ENCODE results near the gene LY86.
"Not testable (repeated sequence)": the region's sequence is repeated elsewhere in the genome, so short reads cannot be mapped to it uniquely, and the experiment has no call there.

The LY86 gene

GRCh38 chr6:6596529-6597328, 8.2 kb downstream of the LY86 start:
- peak; percentile 44 for DNase-seq

- no peak for DNase-seq
Measured at GRCh38 chr6:6597682-6598081, 9.2 kb downstream of the LY86 start.

- no peak for DNase-seq
Measured at GRCh38 chr6:6599468-6599873, 11.0 kb downstream of the LY86 start.

- no peak for DNase-seq
Measured at GRCh38 chr6:6600875-6601274, 12.4 kb downstream of the LY86 start.

GRCh38 chr6:6602262-6602661, 13.7 kb downstream of the LY86 start:
- DNase-seq, result no peak

DNA sequence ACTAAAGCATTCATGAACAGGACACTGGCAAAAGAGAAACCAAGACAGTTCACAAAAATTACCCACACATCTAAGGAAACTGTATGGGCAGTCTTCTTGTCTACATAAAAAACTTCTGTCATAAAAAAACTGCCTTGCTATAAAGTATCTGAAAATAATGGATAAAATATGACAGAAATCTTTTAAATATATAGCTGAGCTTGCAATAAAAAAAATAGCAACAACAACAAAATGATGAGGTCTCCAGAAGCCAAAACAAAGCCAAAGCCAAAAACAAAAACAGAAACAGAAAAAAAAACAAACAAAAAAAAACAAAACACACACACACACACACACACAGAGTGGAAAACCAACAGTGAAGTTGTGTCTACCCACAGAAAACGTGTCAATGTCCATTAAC, 14.8 kb downstream of the LY86 start:
- DNase-seq, result no peak

- DNase-seq, result no peak
Measured at GRCh38 chr6:6604015-6604414, 15.5 kb downstream of the LY86 start.

- DNase-seq, result no peak
Measured at GRCh38 chr6:6604566-6604965, 16.0 kb downstream of the LY86 start.

GRCh38 chr6:6605873-6606272, 17.4 kb downstream of the LY86 start:
- DNase-seq, result no peak

- DNase-seq, result not testable (repeated sequence)
Measured at GRCh38 chr6:6606391-6607030, 18.0 kb downstream of the LY86 start.

GRCh38 chr6:6609450-6609849, 20.9 kb downstream of the LY86 start:
- DNase-seq, result no peak

- DNase-seq, result no peak
Measured at GRCh38 chr6:6610031-6610591, 21.6 kb downstream of the LY86 start.

- DNase-seq, result no peak
Measured at GRCh38 chr6:6611486-6611885, 23.0 kb downstream of the LY86 start.

- DNase-seq, result no peak
Measured at GRCh38 chr6:6612308-6612707, 23.8 kb downstream of the LY86 start.

DNA sequence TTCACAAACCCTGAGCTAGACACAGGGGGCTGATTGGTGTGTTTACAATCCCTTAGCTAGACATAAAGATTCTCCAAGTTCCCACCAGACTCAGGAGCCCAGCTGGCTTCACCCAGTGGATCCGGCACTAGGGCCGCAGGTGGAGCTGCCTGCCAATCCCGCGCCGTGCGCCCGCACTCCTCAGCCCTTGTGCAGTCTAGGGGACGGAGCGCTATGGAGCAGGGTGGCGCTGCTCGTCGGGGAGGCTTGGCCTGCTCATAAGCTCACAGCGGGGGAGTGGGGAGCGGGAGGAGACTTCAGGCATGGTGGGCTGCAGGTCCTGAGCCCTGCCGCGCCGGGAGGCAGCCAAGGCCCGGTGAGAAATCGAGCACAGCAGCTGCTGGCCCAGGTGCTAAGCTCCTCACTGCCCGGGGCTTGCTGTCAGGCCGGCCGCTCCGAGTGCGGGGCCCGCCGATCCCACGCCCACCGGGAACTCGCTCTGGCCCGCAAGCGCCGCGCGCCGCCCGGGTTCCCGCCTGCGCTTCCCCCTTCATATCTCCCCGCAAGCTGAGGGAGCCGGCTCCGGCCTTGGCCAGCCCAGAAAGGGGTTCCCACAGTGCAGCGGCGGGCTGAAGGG, 24.7 kb downstream of the LY86 start:
- not testable (repeated sequence) for DNase-seq

GRCh38 chr6:6614096-6614982, 25.8 kb downstream of the LY86 start:
- peak; percentile 35 for DNase-seq

GRCh38 chr6:6614983-6615349, 26.4 kb downstream of the LY86 start:
- DNase-seq, result no peak

- no peak for DNase-seq
Measured at GRCh38 chr6:6616656-6617055, 28.1 kb downstream of the LY86 start.

- DNase-seq, result no peak
Measured at GRCh38 chr6:6619021-6619794, 30.7 kb downstream of the LY86 start.

GRCh38 chr6:6620766-6621425, 32.4 kb downstream of the LY86 start:
- DNase-seq, result no peak

DNA sequence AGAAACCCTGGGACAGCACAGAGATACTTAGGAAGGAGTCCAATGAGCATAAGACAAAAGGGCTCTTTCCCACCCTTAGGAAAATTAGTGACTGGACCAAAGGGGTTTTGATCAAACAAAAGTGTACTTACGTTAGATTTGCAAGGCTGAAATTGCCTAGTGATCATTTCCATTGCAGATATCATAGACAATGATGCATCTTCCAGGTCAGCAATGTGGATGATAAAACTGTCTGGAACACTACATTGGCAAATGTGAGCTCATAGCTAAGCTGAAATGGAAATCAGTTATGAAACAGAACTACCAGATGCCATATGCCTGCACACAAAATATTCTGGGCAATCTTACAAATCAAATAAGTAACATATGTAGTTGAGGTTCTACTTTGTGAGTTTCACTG, 34.0 kb downstream of the LY86 start:
- DNase-seq, result no peak

All from right hindlimb (tissue), 1 donor.